HG02840 (cell line): ENCODE data around the gene C1orf56.

Experiments used
- ATAC-seq: cut with Tn5 transposase; IDR thresholded peaks from one replicate; pipeline ENCODE4 v1.9.1; 2021; ENCODE audit warnings: mild to moderate bottlenecking, moderate library complexity, moderate number of reproducible peaks; ENCODE audit not compliant: unreplicated experiment, low FRiP score

C1orf56 gene, protein sequence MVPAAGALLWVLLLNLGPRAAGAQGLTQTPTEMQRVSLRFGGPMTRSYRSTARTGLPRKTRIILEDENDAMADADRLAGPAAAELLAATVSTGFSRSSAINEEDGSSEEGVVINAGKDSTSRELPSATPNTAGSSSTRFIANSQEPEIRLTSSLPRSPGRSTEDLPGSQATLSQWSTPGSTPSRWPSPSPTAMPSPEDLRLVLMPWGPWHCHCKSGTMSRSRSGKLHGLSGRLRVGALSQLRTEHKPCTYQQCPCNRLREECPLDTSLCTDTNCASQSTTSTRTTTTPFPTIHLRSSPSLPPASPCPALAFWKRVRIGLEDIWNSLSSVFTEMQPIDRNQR

DNA sequence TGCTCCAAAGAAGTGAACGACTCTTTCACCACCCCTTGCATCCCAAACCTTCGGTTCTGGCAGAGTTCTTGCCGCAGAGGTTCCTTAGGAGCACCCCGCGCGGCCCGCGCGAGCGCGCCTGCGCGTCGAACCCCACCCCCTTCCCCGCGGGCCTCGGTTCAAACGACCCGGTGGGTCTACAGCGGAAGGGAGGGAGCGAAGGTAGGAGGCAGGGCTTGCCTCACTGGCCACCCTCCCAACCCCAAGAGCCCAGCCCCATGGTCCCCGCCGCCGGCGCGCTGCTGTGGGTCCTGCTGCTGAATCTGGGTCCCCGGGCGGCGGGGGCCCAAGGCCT lies at the start of gene C1orf56:
TSS of gene C1orf56 (plus strand) at position 161 of the 334 bp plus-strand sequence. CDS start at position 258, 97 bp downstream.
- ATAC-seq: peak; percentile 39

DNA sequence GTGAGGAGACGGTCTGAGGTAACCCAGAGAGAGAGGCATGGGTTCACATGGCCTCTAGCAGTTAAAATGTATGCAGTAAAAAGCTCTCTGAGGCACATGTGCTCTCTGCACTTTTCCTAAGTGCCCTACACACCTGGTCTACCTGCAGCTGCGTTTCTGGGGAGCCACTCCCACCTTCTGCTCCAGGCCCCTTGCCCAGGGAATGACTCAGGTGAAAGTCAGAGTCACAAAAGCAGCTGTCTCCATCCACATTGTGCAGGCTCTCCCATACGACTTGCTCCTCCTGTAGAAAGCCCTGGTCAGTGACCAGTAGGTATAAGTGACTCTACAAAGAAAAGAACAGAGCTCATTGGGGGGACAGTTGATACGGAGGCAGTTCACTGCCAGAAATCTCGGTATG lies 49.6 kb upstream of the C1orf56 start:
- no peak for ATAC-seq

DNA sequence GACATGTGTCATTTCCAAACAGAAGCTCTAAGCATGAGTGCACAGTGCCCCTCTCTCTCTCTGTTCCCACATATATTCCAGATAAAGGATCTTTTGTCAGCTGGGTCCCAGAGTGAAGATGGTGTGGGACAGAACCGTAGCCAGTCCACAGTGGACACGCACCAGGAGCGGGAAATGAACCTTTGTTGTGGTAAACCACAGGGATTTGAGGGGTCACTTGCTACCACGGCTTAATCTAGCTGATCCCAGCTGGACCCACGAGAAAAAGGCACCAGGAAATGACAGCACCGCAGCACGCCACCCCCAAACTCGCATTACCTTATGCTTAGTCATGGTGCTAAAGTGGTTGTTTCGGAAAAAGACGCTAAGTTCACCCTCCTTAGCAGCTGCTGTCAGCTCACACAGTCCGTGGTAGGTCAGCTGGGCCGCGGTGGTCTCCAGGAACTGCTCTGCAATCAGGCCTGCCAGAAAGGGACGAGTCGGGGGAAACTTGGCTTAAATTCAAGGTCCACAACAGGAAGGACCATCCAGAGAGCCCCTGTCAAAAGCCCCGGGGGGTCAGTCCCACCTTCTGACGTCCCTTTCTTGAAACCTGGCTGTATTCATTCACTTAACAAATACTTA lies 48.4 kb upstream of the C1orf56 start:
- no peak for ATAC-seq

DNA sequence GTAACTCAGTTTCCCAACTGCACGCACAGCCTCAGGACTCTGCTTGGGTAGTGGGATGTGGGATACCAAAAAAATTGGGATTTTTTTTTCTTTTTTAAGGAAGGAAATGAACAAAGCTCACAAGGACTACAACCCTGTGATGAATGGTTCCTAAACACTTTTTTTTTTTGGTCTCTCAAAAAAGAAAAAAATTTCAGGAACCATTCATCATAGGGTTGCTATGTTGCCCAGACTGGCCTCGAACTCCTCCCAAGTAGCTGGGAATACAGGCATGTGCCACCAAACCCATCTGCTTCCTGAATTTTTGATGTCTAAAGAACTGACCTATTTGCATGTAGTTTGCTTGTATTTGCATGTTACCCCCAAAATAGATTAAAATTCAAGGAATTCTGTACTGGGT lies 47.6 kb upstream of the C1orf56 start:
- ATAC-seq: no peak

DNA sequence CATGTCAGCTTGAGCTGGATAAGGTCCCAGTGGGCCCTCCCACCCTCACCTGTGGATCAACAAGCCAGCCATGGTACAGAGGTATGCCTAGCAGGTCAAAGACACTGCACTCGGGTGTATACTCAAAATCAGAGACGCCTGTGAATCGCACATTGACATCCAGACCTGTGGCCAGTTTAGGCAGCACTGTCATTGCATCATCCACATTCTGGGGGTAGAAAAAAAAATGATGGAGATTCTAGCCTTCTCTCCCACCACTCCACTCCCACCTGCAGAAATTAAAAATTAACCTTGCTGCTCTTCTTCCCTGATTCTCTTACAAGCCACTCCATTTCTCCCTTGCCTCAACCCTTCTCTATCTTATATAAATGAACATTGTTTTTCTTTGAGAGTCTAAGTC lies 47.1 kb upstream of the C1orf56 start:
- ATAC-seq: no peak

DNA sequence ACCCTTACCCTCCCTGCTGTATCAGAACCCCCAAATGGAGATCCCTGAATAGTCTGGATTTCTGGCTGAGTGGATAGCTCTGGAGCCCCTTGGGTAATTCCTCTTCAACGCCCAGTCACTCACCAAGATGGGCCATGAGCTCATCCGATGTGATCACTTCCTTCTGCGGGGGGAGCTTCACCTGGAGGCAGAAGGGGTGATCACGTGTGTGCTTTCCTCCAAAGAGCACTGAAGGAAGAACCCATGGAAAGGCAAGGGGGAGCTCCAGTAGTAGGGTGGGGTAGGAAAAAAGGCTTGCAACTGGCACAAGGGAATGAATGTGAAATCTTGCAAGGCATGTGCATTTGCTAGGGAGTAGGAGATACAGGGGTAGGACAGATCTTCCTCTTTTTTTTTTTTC lies 45.9 kb upstream of the C1orf56 start:
- no peak for ATAC-seq

DNA sequence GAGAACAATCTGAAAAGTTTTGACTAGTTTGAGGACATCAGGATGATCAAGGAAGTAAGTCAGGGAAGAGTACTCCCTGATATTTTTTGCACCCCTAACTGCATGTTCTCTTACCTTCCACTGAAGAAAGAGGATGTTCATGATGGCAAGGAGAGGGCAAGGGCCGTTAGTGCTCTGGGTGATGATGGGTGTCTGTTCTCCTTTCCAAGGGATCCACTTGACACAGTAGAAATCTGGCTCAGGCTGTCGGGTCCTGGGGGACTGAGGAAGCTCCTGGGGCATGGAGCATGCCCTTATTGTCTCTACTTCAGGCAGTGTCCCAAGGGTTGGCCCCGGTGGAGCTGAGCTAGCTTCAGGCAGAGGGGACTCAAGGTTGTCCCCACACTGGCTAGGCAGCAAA lies 45.5 kb upstream of the C1orf56 start:
- no peak for ATAC-seq

DNA sequence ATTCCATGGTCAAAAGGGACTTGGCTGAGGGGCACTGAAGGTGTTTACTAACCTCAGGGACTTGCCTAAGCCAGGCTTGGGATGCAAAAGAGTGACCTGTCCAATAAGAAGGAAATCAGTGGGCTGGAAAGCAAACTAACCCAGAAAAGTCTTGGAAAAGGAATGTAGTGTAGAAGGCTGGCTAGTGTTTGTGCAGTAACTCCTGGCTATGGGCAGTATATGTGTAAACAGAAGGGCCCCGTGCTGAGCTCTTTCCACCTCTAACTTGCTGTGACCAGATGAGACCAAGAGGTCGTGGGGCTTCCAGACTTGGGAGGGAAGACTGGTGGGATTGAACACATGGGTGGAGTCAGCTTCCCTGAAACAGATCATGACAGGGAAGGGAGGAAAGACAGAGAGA lies 44.9 kb upstream of the C1orf56 start:
- no peak for ATAC-seq

DNA sequence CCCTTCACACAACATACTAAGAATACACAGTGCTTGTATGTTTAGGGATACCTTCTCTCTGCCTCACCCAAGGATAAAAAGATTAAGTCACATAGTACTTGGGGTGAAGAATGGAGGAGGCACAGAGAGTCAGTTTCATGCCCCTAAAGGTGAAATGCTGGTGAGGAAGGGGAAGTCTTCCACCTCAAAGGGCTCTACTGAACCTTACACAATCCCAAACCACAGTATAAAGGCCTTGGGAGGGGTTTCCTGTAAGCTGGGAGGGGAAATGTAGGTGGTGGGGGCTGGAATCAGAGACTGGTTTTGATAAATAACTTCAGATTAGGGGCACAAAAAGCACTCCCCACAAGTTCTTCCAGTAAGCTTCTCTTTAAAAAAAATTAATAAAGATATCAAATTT lies 44.4 kb upstream of the C1orf56 start:
- ATAC-seq: no peak

DNA sequence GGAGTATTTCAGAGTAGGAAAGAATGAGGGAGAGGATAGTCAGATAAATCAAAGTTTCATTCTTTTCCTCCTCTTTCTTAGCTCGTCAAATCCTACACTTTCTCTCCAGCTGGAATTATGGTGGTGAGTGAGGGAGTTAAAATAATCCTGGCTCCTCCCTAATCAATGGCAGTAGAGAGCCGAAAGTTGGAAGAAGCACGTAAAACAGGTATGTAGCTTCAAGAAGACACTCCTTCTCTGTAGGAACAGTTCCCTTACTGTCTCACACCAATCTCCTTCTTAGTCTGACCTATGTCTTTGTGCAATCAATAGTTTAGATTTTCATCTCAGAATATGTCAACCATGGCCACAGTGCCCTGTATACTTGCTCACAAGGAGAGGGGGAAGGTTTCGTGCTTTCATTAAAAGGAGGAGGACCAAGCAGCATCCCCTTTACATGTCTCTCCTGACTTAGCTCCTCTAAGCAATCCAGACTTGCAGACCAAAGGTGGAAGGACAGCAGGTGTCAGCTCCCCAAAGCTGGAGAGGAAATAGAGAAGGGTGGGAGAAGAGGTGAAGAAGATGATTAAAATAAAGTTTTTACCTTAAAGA lies 41.7 kb upstream of the C1orf56 start:
- no peak for ATAC-seq

DNA sequence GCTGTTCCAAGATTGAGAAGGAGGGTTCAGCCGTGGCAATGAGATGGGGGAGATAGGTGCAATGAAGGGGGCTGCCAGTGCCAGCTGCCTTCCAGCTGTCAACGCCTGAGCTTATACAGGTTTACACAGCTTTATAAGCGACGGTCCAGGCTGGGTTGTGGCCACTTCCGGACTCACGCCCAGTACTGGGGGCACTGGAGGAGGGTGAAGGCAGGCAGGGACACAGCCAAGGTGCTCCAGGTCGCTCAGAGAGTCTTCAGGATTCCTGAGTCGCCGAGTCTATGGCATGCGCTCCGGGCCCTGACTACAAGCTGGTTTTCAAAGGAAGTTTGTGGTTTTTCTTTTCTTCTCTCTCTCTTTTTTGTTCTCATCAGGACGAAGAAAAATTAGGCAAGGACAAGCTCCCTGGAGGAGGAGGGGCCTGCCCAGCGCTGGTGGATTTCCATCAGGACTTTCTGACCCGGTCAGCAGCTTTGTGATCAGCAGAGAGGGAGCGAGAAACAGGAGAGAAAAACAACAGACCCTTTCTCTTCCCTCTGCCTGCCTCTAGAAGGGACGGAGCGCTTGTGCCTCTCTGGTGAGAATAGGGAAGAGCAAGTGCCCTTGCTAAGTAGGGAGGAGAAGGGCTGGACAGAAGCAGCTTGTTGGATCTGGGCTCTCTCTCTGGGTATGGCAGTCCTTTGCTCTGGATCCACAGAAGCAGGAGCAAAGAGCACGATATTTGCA lies 41.1 kb upstream of the C1orf56 start, which contains the start of gene MINDY1:
TSS of gene MINDY1 (minus strand) at position 576 of the 726 bp plus-strand sequence. CDS start 4,285 bp downstream, outside the sequence.
- ATAC-seq: no peak

DNA sequence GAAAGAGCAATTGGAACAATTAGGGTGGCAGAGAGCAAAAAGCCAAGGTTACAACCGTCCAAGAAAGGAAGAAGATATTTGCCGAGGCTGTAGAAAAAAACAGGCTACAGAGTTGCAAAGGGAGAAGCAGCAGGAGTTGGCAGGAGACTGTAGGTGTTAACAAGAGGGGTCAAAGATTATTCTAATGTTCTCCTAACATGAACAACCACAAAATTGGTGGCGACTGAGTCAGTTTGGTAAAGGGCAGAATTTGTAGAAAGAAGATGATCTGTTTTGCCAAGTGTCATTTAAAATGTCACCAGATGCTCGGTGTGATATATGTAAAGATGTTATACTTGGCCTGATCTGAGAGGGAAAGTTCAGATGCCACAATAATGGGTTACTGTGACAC lies 39.7 kb upstream of the C1orf56 start:
- ATAC-seq: no peak

DNA sequence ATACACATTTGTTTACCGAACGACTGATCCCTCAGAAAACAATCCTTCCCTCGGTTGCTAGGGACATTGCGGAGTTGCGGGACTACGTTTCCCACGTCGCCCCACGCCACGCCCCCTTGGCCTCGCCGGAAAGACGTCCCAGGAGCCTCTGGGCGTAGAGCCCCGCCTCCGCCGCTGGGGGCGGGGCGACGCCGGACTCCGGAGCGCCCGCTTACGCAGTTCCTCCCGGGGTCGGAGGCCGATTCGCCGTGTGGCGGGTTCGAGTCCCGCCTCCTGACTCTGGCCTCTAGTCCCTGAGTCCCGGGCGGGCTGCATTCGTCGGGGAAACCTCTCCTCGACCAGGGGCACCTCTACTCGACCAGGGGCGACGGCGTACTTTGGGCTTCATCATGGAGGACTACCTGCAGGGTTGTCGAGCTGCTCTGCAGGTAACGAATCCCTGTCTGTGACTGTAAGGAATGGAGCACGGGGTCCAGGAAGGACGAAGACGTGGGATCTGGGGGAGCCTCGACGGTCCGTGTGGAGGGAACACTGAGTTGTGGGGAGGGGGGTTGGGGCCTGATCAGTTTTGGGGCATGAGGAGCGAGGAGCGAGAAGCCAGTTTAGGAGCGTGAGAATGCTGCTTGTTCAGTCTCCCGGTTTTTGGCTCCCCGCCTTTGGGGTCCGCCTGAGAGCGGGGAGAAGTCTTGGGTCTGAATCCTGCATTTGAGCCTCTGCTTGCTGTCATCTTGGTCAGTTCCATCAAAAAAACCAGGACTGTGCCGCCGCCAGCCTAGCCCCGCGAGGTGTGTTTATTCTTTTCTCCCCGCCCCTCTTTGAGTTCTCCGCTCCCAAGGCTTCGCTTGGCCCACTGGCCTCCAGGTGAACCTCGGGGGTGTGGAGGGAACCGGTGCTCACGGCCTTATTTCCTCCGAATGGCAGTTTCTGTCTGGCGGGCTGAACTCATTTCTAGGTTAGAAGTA lies 39.0 kb upstream of the C1orf56 start, which contains the start of gene PRUNE1:
TSS of gene PRUNE1 (plus strand) at position 206 of the 962 bp plus-strand sequence. CDS start at position 390, 184 bp downstream.
- ATAC-seq: peak; percentile 63

DNA sequence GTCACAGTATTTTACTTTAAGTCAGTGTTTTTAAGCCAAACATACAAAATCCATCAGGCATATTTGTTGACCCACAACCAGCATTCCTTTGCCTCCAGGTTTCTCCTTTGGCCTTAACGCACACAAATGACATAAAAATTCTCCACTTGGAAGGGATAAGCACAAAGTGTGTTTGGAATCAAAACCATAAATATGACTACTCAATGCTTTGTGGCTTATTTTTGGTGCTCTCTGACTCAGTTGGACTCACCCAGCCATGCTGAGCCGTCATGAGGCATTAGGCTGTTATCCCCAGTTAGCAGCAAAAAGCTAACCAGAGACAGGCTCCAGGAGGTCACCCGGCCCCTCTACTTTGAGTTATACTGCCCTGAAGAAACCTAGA lies 38.4 kb upstream of the C1orf56 start:
- no peak for ATAC-seq

DNA sequence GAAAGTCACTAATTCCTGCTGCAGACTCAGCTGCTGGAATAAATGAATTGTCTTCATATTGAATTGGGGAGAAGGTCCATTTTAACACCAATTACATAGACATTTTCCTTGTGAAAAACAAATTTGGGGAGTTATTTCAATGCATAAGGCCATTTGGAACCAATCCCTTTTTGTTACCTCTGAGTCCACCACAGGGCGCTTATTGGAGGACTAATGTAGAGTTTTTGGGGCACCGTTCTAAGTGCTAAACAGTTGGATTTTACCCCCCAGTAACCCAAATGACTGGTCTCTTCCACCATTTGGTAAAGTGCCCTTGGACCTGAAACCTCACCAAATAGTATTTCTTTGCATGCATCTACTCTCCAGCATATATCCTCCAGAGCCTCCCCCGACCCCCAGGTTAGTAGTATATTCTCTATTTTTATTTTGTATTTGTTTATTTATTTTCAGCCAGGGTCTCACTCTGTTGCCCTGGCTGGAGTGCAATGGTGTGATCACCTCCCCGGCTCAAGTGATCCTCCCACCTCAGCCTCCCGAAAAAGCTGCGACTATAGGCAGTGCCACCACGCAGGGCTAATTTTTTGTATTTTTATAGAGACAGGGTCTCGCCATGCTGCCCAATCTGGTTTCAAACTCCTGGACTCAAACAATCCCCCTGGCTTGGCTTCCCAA lies 37.7 kb upstream of the C1orf56 start:
- no peak for ATAC-seq

DNA sequence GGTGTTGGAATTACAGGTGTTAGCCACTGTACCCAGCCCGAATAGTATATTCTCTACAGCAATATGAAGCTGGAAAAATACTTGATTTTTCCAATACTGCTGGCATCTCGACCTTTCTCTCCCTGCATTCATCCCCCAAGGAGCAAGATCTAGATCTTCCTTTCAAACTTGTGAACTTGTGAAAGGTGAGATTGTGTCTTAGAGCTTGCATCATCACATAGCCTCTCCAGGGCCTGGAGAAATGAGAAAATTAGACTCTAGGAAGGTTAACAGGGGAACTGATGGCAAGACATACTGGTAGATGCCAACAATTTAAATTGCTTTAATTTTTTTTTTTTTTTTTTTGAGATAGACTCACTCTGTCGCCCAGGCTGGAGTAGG lies 37.2 kb upstream of the C1orf56 start:
- ATAC-seq: no peak

DNA sequence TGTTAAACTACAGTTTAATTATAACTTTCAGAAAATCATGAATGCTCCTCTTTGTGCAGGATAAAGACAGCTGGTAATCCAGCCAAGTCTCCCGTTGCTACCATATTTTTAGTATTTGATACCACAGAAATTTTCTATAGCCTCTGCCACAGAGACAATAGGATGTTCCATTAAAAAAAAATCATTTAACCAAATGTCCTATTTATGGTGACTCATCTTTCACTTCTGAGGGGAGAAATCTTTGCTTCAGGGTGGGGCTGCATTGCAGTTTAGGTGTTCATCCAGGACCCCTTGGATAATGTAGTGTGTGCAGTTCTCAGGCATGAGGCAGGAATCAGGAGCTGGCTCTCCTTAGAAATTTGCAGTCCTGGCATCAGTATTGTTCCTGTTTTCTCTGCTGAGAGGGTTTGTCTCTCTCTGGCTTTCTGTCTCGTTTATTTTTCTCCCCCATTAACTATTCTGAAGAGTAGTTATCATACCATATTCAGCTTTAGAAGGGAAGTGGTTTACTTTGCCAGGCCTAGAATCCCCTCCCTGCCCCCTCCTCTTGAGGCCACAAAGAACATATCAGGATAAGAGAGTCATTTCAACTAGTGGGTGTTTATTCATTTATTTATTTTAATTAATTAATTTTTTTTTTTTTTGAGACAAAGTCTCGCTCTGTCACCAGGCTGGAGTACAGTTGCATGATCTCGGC lies 36.2 kb upstream of the C1orf56 start:
- ATAC-seq: no peak

DNA sequence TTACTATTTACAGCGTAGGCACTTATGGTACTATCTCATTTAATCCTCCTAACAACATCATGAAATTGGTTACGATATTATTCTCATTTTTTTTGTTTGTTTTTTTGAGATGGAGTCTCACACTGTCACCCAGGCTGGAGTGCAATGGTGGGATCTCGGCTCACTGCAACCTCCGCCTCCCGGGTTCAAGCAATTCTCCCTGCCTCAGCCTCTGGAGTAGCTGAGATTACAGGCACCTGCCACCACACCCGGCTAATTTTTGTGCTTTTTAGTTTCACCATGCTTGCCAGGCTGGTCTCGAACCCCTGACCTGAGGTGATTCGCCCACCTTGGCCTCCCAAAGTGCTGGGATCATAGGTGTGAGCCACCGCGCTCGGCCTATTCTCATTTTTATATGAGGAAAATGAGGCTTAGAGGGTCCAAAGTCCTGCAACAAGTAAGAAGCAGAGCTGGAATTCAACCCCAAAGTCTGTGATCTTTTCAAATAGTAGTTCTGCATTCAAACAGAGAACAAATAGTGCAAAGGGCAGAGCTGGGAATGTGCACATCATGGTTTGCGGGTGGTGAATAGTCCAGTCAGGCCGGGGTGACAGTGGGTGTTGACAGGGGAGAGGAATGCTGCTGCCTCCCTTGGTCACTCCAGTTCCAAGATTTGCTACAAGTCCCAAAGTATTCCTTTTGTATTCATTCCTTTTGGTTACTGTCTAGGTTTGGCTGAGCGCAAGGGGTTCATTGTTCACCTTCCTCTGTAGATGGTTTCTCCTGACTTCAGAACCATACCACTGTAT lies 34.7 kb upstream of the C1orf56 start:
- ATAC-seq: no peak
